K562 (cell line): ENCODE data around the gene PLGRKT.

ENCODE experiments used
- ARID3A ChIP-seq: IDR thresholded peaks from 2 replicates; pipeline ENCODE4 v1.6.1; 2012; ENCODE audit warnings: low read depth, low read length, improper control_type of control experiment, borderline replicate concordance
- SAP30 ChIP-seq: fragments of 200-600 bp; sonication (generic); IDR thresholded peaks from 2 replicates; pipeline ENCODE4 v1.6.1; 2012; ENCODE audit warnings: borderline replicate concordance, low read depth, mild to moderate bottlenecking, moderate library complexity, low read length, control low read depth, inconsistent platforms; ENCODE audit not compliant: insufficient read depth, poor library complexity, severe bottlenecking

DNA sequence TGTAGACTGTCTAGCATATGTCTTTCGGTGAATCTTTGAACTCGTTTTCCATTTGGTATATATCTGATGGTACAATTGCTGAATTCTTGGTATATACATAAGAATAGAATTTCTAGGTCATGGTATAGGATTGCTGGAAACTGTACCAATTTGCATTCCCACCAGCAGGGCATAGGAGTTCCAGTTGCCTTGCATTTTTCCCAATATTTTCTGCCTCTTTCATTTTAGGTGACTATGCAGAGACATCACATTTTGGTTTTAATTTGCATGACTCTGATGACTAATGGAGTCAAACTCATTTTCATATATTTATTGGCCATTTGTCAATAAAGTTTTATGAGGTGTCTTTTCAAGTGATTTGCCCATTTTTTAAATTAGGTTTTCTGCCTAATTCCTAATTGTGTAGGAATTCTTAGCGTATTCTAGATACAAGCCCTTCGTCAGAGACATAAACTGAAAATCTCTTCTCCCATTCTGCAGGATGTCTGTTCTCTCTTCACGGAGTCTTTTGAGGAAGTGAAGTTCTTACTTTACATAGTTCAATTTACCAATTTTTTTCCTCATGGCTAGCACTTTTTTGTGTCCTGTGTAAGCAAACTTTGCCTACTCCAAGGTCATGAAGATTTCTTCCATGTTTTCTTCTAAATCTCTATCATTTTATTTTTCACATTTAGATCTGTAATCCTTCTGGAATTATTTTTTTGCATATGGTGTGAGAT lies 43.8 kb upstream of the PLGRKT start:
- TF ChIP-seq ARID3A: no peak
- TF ChIP-seq SAP30: no peak
